Astrocyte (in vitro differentiated cells and primary cell): ENCODE measurements around the gene PLG. TPM values are rescaled to one million over a fixed set of nuclear protein-coding genes. Genes with fewer than 3 reads are reported as not detected.

ENCODE experiments used
- DNase-seq: peaks from one replicate; pipeline ENCODE4 v3.0.0-alpha.2; 2010; ENCODE audit warnings: low read depth
- FAIRE-seq: peaks from 2 replicates; lab custom pipeline; 2011; peaks lifted over from hg19 to GRCh38; lab: Jason Lieb, UNC
- H2AFZ ChIP-seq: 2 replicates; pipeline ENCODE4 v1.6.0; 2012; ENCODE audit warnings: low read depth, low read length, inconsistent platforms
- H3K27ac ChIP-seq: 2 replicates; pipeline ENCODE4 v1.5.1; 2011; ENCODE audit warnings: low read depth, low read length, inconsistent platforms
- H3K27me3 ChIP-seq: 2 replicates; pipeline ENCODE4 v1.6.0; 2011; ENCODE audit warnings: low read length, inconsistent platforms; ENCODE audit not compliant: insufficient read depth
- H3K36me3 ChIP-seq: 2 replicates; pipeline ENCODE4 v1.5.1; 2011; ENCODE audit warnings: low read length, inconsistent platforms; ENCODE audit not compliant: insufficient read depth
- H3K4me1 ChIP-seq: 2 replicates; pipeline ENCODE4 v1.5.1; 2011; ENCODE audit warnings: low read length, inconsistent platforms; ENCODE audit not compliant: insufficient read depth
- H3K4me2 ChIP-seq: 2 replicates; pipeline ENCODE4 v1.6.0; 2012; ENCODE audit warnings: low read length, inconsistent platforms
- H3K4me3 ChIP-seq: 2 replicates; pipeline ENCODE4 v1.5.1; 2011; ENCODE audit warnings: low read depth, mild to moderate bottlenecking, low read length, inconsistent platforms; ENCODE audit not compliant: insufficient read depth
- H3K79me2 ChIP-seq: 2 replicates; pipeline ENCODE4 v1.6.0; 2012; ENCODE audit warnings: mild to moderate bottlenecking, low read length, inconsistent platforms; ENCODE audit not compliant: insufficient read depth
- H3K9ac ChIP-seq: 2 replicates; pipeline ENCODE4 v1.6.0; 2012; ENCODE audit warnings: mild to moderate bottlenecking, low read length, inconsistent platforms
- H3K9me3 ChIP-seq: 2 replicates; pipeline ENCODE4 v1.5.1; 2012; ENCODE audit warnings: low read depth, mild to moderate bottlenecking, low read length, inconsistent platforms; ENCODE audit not compliant: insufficient read depth
- H4K20me1 ChIP-seq: 2 replicates; pipeline ENCODE4 v1.6.0; 2012; ENCODE audit warnings: low read length, inconsistent platforms; ENCODE audit not compliant: insufficient read depth
- H3K27ac Mint-ChIP-seq: one replicate; pipeline ENCODE4 v1.8.0; 2021; ENCODE audit warnings: mild to moderate bottlenecking, mixed read lengths; ENCODE audit not compliant: unreplicated experiment
- H3K27me3 Mint-ChIP-seq: one replicate; pipeline ENCODE4 v1.8.0; 2021; ENCODE audit warnings: low read depth, mixed read lengths; ENCODE audit not compliant: unreplicated experiment
- H3K36me3 Mint-ChIP-seq: one replicate; pipeline ENCODE4 v1.8.0; 2021; ENCODE audit warnings: low read depth, mixed read lengths; ENCODE audit not compliant: unreplicated experiment
- H3K4me1 Mint-ChIP-seq: one replicate; pipeline ENCODE4 v1.8.0; 2021; ENCODE audit warnings: low read depth, mixed read lengths; ENCODE audit not compliant: unreplicated experiment
- H3K4me3 Mint-ChIP-seq: one replicate; pipeline ENCODE4 v1.8.0; 2021; ENCODE audit warnings: mild to moderate bottlenecking, moderate library complexity, mixed read lengths; ENCODE audit not compliant: unreplicated experiment
- H3K9me3 Mint-ChIP-seq: one replicate; pipeline ENCODE4 v1.8.0; 2021; ENCODE audit warnings: mild to moderate bottlenecking, mixed read lengths; ENCODE audit not compliant: unreplicated experiment
- CTCF ChIP-seq: IDR thresholded peaks from 2 replicates; pipeline ENCODE4 v1.5.1; 2011; ENCODE audit warnings: low read depth, mild to moderate bottlenecking, inconsistent platforms, low read length, moderate library complexity; ENCODE audit not compliant: insufficient read depth
- EZH2 ChIP-seq: IDR thresholded peaks from 2 replicates; pipeline ENCODE4 v1.6.1; 2012; ENCODE audit warnings: mild to moderate bottlenecking, low read length, inconsistent platforms; ENCODE audit not compliant: insufficient read depth
- total RNA-seq: library from RNA; stranded (reverse); gene quantifications from 2 replicates; pipeline ENCODE4 v1.2.1, GENCODE V29; 2021

The PLG gene
- total RNA-seq, 1 donor from 2014 or later: 0.16 TPM

DNA sequence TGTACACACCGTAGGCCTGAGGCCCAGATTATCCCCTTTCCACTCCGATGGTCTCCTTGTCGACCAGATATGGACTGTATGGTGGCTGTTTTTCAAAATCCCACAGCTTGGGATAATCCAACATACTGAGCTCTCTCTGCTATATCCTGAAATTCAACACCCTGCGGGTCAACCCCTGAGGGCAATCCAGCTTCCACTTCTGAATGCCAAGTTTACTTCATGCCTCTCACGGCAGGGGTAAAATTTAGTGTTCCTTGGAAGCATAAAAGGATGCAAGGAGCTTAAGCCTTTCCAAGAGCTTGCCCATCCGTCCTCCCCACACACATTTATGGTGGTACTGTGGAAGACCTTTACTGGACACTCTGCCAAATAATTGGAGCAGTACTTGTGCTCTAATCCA is 90.7 kb downstream of the PLG start:
- Histone ChIP-seq H3K27me3 (no peaks in the 10 kb centered on the region), H3K9ac (no peak overlapping the region), H3K79me2 (no peaks in the 10 kb centered on the region), H3K4me2 (no peak overlapping the region), H3K27ac (no peak overlapping the region), H3K9me3 (no peaks in the 10 kb centered on the region), H3K4me3 (no peak overlapping the region), H3K4me1 (no peaks in the 10 kb centered on the region), H4K20me1 (no peaks in the 10 kb centered on the region), H3K36me3 (no peaks in the 10 kb centered on the region), H2AFZ (no peak overlapping the region)
- no peaks in the 10 kb centered on the region for H3K4me1 Mint-ChIP-seq
- no peaks in the 10 kb centered on the region for H3K27me3 Mint-ChIP-seq
- TF ChIP-seq EZH2: no peak
- no peak for TF ChIP-seq CTCF
- no peak for FAIRE-seq
- H3K4me3 Mint-ChIP-seq: no peak overlapping the region
- DNase-seq: no peak
- H3K27ac Mint-ChIP-seq: no peak overlapping the region
- H3K36me3 Mint-ChIP-seq: no peaks in the 10 kb centered on the region
- peaks cover 2% of the 10 kb centered on the region for H3K9me3 Mint-ChIP-seq

- Mint-ChIP-seq H3K27ac (no peak overlapping the region), H3K4me1 (no peaks in the 10 kb centered on the region), H3K27me3 (no peaks in the 10 kb centered on the region), H3K4me3 (no peak overlapping the region), H3K36me3 (no peaks in the 10 kb centered on the region), H3K9me3 (peaks cover 2% of the 10 kb centered on the region)
- H3K4me1 ChIP-seq: no peaks in the 10 kb centered on the region
- no peaks in the 10 kb centered on the region for H3K79me2 ChIP-seq
- no peak overlapping the region for H3K4me2 ChIP-seq
- H3K9me3 ChIP-seq: no peaks in the 10 kb centered on the region
- no peaks in the 10 kb centered on the region for H3K36me3 ChIP-seq
- no peak overlapping the region for H2AFZ ChIP-seq
- H3K9ac ChIP-seq: no peak overlapping the region
- no peak for FAIRE-seq
- no peak for DNase-seq
- no peaks in the 10 kb centered on the region for H3K27me3 ChIP-seq
- H3K27ac ChIP-seq: no peak overlapping the region
- TF ChIP-seq EZH2: no peak
- TF ChIP-seq CTCF: no peak
- no peaks in the 10 kb centered on the region for H4K20me1 ChIP-seq
- H3K4me3 ChIP-seq: no peak overlapping the region
These were observed 91.6 kb downstream of the PLG start for GRCh38 chr6:160793652-160794051.

DNA sequence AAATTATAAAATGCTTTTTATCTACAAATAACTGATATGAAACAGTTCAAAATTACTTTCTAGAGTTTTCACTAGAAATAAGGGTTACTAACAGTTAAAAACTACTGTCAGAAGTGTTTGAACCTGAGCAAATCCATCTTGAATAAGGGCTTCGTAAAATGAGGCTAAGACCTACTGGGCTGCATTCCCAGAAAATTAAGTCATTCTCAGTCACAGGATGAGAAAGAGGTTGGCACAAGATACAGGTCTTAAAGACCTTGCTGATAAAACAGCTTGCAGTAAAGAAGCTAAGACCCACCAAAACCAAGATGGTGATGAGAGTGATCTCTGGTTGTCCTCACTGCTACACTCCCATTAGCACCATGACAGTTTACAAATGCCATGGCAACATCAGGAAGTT is 93.7 kb downstream of the PLG start:
- no peak overlapping the region for H3K4me2 ChIP-seq
- H3K27me3 ChIP-seq: no peaks in the 10 kb centered on the region
- H2AFZ ChIP-seq: no peak overlapping the region
- H3K9me3 Mint-ChIP-seq: peaks cover 2% of the 10 kb centered on the region
- H3K4me1 ChIP-seq: no peaks in the 10 kb centered on the region
- peak; percentile 6 for DNase-seq
- no peaks in the 10 kb centered on the region for H3K9me3 ChIP-seq
- TF ChIP-seq CTCF: no peak
- no peak for TF ChIP-seq EZH2
- no peaks in the 10 kb centered on the region for H3K36me3 Mint-ChIP-seq
- H3K4me3 Mint-ChIP-seq: no peak overlapping the region
- H3K4me1 Mint-ChIP-seq: no peaks in the 10 kb centered on the region
- no peaks in the 10 kb centered on the region for H3K36me3 ChIP-seq
- H3K27me3 Mint-ChIP-seq: no peaks in the 10 kb centered on the region
- H3K27ac Mint-ChIP-seq: no peak overlapping the region
- no peak for FAIRE-seq
- H3K4me3 ChIP-seq: no peak overlapping the region
- no peaks in the 10 kb centered on the region for H4K20me1 ChIP-seq
- no peak overlapping the region for H3K27ac ChIP-seq
- no peaks in the 10 kb centered on the region for H3K79me2 ChIP-seq
- H3K9ac ChIP-seq: no peak overlapping the region
